ENCODE measurements around the gene BTBD6. TPM values are rescaled to one million over a fixed set of nuclear protein-coding genes. Genes with fewer than 3 reads are reported as not detected.

The BTBD6 gene
- total and polyA plus RNA-seq, 2 donors (not counting 1 experiment from before 2014, with no cell fraction given): 31.9 to 49.9 TPM

DNA sequence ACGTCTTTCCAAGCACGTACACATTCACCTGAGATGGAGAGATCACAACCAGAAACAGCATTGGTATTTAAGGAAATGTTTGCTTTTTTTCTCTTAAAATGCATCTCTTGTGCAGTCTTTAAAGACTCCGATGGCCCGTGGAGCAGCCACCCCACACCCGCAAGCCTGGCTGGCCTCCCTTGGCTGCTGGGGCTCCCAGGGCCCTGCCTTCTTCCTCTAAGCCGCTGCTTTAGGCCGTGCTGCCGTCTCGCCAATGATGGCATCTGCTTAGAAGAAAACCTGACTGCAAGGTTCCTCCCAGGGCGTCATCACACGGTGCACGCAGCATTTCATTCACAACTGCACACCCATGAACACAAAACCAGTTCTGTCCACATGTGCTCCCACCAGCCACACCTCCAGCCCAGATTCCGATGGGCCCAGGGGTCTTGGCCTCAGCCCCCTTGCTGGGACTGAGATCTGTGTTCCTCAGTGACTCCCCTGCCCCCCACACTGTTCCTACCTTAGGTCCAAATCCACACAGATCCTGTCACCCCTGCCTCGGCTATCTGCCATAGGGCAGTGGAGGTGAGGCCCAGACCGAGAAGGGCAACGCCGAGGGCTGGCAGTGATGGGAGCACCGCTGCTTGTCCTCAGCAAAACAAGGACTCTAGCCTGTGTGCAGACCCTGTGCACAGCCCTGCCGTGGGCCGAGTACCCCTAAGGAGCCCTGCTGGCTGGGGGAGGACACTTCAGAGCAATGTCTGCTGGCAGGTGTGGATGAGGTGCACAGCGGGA is 4.4 kb downstream of the BTBD6 start:
- TF ChIP-seq, protein P1, sequence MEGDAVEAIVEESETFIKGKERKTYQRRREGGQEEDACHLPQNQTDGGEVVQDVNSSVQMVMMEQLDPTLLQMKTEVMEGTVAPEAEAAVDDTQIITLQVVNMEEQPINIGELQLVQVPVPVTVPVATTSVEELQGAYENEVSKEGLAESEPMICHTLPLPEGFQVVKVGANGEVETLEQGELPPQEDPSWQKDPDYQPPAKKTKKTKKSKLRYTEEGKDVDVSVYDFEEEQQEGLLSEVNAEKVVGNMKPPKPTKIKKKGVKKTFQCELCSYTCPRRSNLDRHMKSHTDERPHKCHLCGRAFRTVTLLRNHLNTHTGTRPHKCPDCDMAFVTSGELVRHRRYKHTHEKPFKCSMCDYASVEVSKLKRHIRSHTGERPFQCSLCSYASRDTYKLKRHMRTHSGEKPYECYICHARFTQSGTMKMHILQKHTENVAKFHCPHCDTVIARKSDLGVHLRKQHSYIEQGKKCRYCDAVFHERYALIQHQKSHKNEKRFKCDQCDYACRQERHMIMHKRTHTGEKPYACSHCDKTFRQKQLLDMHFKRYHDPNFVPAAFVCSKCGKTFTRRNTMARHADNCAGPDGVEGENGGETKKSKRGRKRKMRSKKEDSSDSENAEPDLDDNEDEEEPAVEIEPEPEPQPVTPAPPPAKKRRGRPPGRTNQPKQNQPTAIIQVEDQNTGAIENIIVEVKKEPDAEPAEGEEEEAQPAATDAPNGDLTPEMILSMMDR (conservative IDR thresholded peaks at IDR 0.05 in 1 of 2, IDR thresholded peaks at IDR 0.05 in 1 of 2; ENCODE audit: low read depth in 1 of 2, low read length in 2 of 2): no peak
- no peak for TF ChIP-seq EZH2 (IDR thresholded peaks at IDR 0.05; ENCODE audit: low read length, missing control alignments)
- H3K27me3 ChIP-seq (ENCODE audit: control insufficient read depth, insufficient read depth, low read length): no peaks in the 10 kb centered on the region
- no peak overlapping the region for H3K4me3 ChIP-seq (replicated peaks in 1 of 4; ENCODE audit: control extremely low read depth in 1 of 4, insufficient read depth in 1 of 4, low read depth in 3 of 4, low read length in 4 of 4)
- H3K9ac ChIP-seq (ENCODE audit: insufficient read depth, low read length): no peak overlapping the region
- H3K9me3 ChIP-seq (ENCODE audit: control insufficient read depth, insufficient read depth, low read depth, low read length): no peaks in the 10 kb centered on the region
- no peak overlapping the region for H2AFZ ChIP-seq (ENCODE audit: low read length)
- no peak overlapping the region for H3K27ac ChIP-seq (ENCODE audit: insufficient read depth, low read length)
- H3K36me3 ChIP-seq (ENCODE audit: control insufficient read depth, insufficient read depth, low read length): peaks cover 18% of the 10 kb centered on the region
- peaks cover 10% of the 10 kb centered on the region for H3K79me2 ChIP-seq (ENCODE audit: control insufficient read depth, insufficient read depth, low read length)
- DNase-seq (ENCODE audit: low read depth in 2 of 2): no peak
- no peak overlapping the region for H3K4me2 ChIP-seq (ENCODE audit: extremely low read depth, insufficient read depth, low read length)
- peaks cover 9% of the 10 kb centered on the region for H3K4me1 ChIP-seq (ENCODE audit: control insufficient read depth, extremely low read depth, insufficient read depth, low read length)
- H4K20me1 ChIP-seq (ENCODE audit: control insufficient read depth, extremely low read depth, insufficient read depth, low read length): no peaks in the 10 kb centered on the region

DNA sequence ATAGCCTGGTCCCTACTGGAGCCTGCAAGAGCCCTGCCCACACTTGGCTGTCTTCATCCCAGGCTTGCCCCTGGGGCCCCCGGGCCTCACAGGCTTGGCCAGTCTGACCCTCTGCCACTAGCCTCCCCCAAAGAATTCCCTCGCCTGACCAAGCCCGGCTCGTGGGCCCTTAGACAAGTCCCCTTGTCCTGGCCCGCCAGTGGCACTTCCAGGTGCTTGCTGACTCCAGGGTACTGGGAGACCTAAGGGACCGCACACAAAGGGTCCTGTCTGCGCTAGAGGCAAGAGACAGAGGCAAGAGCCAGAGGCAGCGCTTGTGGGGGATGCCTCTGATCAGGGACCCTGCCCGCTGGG is 5.0 kb downstream of the BTBD6 start:
- Histone ChIP-seq H4K20me1 (ENCODE audit: control insufficient read depth, extremely low read depth, insufficient read depth, low read length) (no peaks in the 10 kb centered on the region), H3K4me2 (ENCODE audit: extremely low read depth, insufficient read depth, low read length) (no peak overlapping the region)
- TF ChIP-seq, protein P1 (conservative IDR thresholded peaks at IDR 0.05 in 1 of 2, IDR thresholded peaks at IDR 0.05 in 1 of 2; ENCODE audit: low read depth in 1 of 2, low read length in 2 of 2): no peak
- TF ChIP-seq EZH2 (IDR thresholded peaks at IDR 0.05; ENCODE audit: low read length, missing control alignments): no peak

DNA sequence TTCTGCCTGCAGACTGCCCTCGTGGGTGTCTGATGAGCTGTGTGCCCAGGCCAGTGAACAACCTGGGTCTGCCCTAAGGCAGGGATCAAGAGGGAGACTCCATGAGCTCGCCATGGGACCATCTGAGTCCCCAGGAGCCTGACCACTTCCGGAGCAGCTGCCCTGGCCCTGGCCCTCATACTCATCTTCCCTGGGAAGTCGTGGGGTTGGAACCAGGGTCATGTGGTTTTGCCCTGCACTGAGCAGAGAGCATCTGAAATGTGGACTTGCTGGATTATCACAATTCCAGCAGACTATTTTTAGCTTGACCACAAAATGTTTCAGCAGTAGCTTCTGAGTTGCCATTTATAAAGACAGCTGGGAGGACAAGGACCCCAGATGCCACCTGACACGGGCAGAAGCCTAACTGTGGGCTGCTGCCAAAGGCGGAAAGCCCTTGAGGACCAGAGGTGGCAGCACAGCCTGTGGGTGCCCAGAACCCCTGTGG is 6.7 kb downstream of the BTBD6 start:
- H3K9ac ChIP-seq (ENCODE audit: insufficient read depth, low read length): no peak overlapping the region
- H3K79me2 ChIP-seq (ENCODE audit: control insufficient read depth, insufficient read depth, low read length): no peaks in the 10 kb centered on the region
- H3K4me2 ChIP-seq (ENCODE audit: extremely low read depth, insufficient read depth, low read length): no peak overlapping the region
- peaks cover 16% of the 10 kb centered on the region for H3K36me3 ChIP-seq (ENCODE audit: control insufficient read depth, insufficient read depth, low read length)
- TF ChIP-seq, protein P1 (conservative IDR thresholded peaks at IDR 0.05 in 1 of 2, IDR thresholded peaks at IDR 0.05 in 1 of 2; ENCODE audit: low read depth in 1 of 2, low read length in 2 of 2): no peak
- TF ChIP-seq EZH2 (IDR thresholded peaks at IDR 0.05; ENCODE audit: low read length, missing control alignments): no peak
- H3K27me3 ChIP-seq (ENCODE audit: control insufficient read depth, insufficient read depth, low read length): no peaks in the 10 kb centered on the region
- H3K4me3 ChIP-seq (replicated peaks in 1 of 4; ENCODE audit: control extremely low read depth in 1 of 4, insufficient read depth in 1 of 4, low read depth in 3 of 4, low read length in 4 of 4): no peak overlapping the region
- DNase-seq (ENCODE audit: low read depth in 2 of 2): peak; percentile 9 to 34
- no peak overlapping the region for H2AFZ ChIP-seq (ENCODE audit: low read length)
- no peak overlapping the region for H3K27ac ChIP-seq (ENCODE audit: insufficient read depth, low read length)
- H3K4me1 ChIP-seq (ENCODE audit: control insufficient read depth, extremely low read depth, insufficient read depth, low read length): peaks cover 2% of the 10 kb centered on the region
- no peaks in the 10 kb centered on the region for H4K20me1 ChIP-seq (ENCODE audit: control insufficient read depth, extremely low read depth, insufficient read depth, low read length)
- no peaks in the 10 kb centered on the region for H3K9me3 ChIP-seq (ENCODE audit: control insufficient read depth, insufficient read depth, low read depth, low read length)

More for the DNA sequence above, 5.0 kb downstream of the BTBD6 start:
- H3K4me1 ChIP-seq (ENCODE audit: control insufficient read depth, extremely low read depth, insufficient read depth, low read length): peaks cover 6% of the 10 kb centered on the region
- no peak overlapping the region for H2AFZ ChIP-seq (ENCODE audit: low read length)
- H3K36me3 ChIP-seq (ENCODE audit: control insufficient read depth, insufficient read depth, low read length): peaks cover 16% of the 10 kb centered on the region
- no peak overlapping the region for H3K4me3 ChIP-seq (replicated peaks in 1 of 4; ENCODE audit: control extremely low read depth in 1 of 4, insufficient read depth in 1 of 4, low read depth in 3 of 4, low read length in 4 of 4)
- peaks cover 8% of the 10 kb centered on the region for H3K79me2 ChIP-seq (ENCODE audit: control insufficient read depth, insufficient read depth, low read length)
- H3K27me3 ChIP-seq (ENCODE audit: control insufficient read depth, insufficient read depth, low read length): no peaks in the 10 kb centered on the region
- DNase-seq (ENCODE audit: low read depth in 2 of 2): no peak
- H3K27ac ChIP-seq (ENCODE audit: insufficient read depth, low read length): no peak overlapping the region
- no peaks in the 10 kb centered on the region for H3K9me3 ChIP-seq (ENCODE audit: control insufficient read depth, insufficient read depth, low read depth, low read length)
- no peak overlapping the region for H3K9ac ChIP-seq (ENCODE audit: insufficient read depth, low read length)
